ENCODE data around the gene CREB5.

DNA sequence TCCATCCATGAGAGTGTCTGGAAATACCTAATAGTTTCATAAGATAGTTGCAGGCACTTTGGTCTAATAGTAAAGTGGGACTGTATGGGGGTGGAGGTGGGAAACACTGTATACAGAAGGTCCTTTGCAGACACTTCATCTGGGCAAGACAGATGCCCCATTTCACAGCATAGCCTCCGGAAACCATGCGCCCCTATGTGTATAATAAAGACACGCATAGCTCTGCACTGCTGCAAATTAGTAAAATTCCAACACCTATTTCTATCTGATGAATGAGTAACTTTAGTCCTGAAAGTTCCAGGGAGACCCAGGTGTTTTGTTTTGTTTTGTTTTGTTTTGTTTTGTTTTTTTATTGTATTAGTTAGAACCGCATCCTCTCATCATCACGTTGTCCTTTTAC, 187.1 kb downstream of the CREB5 start:
- TF ChIP-seq CTCF (IDR thresholded peaks at IDR 0.05; ENCODE audit: extremely low read depth in 1 of 2, insufficient read depth in 1 of 2, low read depth in 1 of 2, low read length in 2 of 2) (no peak), POLR2A (IDR thresholded peaks at IDR 0.05; ENCODE audit: low read depth, low read length) (no peak), EZH2 (IDR thresholded peaks at IDR 0.05; ENCODE audit: borderline replicate concordance, low read depth, low read length, severe bottlenecking) (no peak), POLR2AphosphoS5 (IDR thresholded peaks at IDR 0.05; ENCODE audit: insufficient read depth, low read depth, low read length) (no peak), JUN (IDR thresholded peaks at IDR 0.05; ENCODE audit: borderline replicate concordance, insufficient read depth, insufficient read length, low read depth) (no peak), GATA2 (IDR thresholded peaks at IDR 0.05; ENCODE audit: insufficient read depth, insufficient read length, low read depth, low read length) (no peak), MYC (IDR thresholded peaks at IDR 0.05; ENCODE audit: low read depth, low read length) (no peak)
- TF ChIP-seq, protein P1, sequence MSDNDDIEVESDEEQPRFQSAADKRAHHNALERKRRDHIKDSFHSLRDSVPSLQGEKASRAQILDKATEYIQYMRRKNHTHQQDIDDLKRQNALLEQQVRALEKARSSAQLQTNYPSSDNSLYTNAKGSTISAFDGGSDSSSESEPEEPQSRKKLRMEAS (IDR thresholded peaks at IDR 0.05; ENCODE audit: insufficient read depth, insufficient read length) = no peak

Measured in endothelial cell of umbilical vein (primary cell).